HG03066 (cell line): Measurements from ENCODE around the gene ZBED5.
"Not testable (repeated sequence)": the region's sequence is repeated elsewhere in the genome, so short reads cannot be mapped to it uniquely, and the experiment has no call there.

Experiments used
- ATAC-seq: cut with Tn5 transposase; IDR thresholded peaks from one replicate; pipeline ENCODE4 v1.9.1; 2021; ENCODE audit warnings: low read depth; ENCODE audit not compliant: unreplicated experiment

Gene ZBED5

DNA sequence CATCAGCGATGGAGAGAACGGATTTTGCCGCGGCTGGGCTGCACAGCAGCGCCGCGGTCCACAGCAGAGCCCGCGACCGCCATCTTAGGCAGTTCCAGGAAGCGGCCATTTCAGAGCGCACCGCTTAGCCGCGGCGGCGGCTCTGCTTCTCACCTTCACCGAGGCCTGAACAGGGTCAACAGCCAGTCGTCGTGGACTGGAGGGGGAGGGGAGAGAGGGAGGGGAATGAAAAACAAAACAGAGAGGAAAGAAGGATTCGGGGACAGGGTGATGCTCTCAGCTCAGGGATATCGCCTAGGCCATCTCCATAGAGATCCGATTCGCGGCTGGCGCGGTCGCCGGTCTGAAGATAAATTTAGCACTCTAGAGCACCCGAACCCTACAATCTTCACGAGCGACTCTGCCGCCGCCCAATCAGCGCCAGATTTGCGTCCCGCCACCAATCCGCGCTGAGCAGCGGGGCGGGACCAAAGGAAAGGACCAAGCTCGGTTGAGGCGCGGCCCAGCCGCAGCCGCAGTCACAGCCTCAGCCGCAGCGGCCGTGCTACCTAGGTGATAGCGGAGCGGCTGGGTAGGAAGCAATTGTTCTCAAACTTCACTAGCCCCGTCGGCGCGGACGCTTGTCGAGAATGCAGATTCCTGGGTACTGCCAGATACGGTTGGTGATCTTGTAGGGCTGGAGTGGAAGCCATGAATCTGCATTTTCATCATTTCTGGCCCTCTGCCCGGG, at the start of gene ZBED5:
Gene ZBED5 (minus strand): TSS at position 345 of the 730 bp plus-strand sequence. CDS start 3,108 bp downstream, outside the sequence.
- peak; percentile 90 for ATAC-seq

GRCh38 chr11:10906521-10906920, 48.7 kb upstream of the ZBED5 start:
- ATAC-seq = no peak

DNA sequence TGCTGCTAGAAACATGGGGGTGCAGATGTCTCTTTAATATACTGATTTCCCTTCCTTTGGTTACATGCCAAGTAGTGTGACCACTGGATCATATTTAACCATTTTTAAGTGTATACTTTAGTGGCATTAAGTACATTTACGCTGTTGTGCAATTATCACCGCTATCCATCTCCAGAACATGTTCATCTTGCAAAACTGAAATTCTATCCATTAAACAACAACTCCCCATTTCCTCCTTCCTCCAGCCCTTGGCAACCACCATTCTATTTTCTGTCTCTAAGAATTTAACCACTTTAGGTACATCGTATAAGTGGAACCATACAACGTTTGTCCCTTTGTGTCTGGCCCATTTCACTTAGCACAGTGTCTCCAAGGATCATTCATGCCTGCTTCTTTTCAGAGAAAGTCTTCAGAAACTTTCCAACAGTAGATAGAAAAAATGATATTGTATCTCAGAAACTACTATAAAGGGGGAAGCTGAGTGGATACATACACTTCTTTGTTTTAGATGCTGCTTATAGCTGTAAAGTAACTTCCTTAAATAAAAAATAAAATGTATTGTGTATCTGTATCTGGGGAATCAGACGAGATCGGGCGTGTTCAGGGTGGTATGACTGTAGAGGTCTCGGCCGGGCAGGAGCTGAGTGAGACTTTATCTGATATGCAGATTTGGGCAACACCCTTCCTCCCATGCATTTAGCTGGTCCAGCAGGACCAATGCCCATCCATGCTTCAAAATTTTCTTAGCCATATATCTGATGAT, 44.6 kb upstream of the ZBED5 start:
- ATAC-seq = no peak

- no peak for ATAC-seq
Measured at GRCh38 chr11:10900681-10901415, 43.0 kb upstream of the ZBED5 start.

GRCh38 chr11:10899121-10899830, 41.4 kb upstream of the ZBED5 start:
- no peak for ATAC-seq

GRCh38 chr11:10898763-10899025, 40.8 kb upstream of the ZBED5 start:
- no peak for ATAC-seq

- ATAC-seq = no peak
Measured at GRCh38 chr11:10898003-10898762, 40.3 kb upstream of the ZBED5 start.

DNA sequence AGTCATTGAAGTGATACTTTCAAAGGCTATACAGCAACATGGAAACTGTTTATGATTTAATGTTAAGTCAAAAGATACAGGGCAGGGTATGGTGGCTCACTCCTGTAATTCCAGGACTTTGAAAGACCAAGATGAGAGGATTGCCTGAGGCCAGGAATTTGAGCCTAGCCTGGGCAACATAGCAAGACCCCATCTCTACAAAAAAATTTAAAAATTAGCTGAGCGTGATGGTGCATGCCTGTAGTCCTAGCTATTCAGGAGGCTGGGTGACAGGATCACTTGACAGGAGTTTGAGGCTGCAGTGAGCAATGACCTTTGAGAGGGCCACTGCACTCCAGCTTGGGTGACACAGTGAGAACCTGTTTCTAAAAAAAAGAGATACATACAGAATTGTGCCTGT, 39.3 kb upstream of the ZBED5 start:
- ATAC-seq = no peak

DNA sequence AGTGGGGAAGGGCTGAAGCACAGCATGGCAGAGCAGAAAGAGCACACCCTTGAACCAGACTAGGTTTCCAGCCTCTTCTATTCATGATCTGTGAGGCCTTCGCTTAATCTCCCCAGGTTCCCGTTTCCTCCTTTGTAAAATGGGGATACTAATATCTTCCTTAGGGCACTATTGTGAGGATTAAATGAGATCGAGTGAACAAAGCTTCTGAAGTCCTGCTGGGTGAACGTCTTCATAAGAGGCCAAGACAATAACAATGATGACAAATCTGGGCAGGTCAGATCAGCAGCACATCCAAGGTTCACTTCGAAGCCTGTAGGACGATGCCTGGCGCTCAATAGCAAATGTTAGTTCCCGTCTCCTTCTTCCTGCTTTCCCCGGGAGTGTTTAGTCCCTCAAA, 38.6 kb upstream of the ZBED5 start:
- no peak for ATAC-seq

DNA sequence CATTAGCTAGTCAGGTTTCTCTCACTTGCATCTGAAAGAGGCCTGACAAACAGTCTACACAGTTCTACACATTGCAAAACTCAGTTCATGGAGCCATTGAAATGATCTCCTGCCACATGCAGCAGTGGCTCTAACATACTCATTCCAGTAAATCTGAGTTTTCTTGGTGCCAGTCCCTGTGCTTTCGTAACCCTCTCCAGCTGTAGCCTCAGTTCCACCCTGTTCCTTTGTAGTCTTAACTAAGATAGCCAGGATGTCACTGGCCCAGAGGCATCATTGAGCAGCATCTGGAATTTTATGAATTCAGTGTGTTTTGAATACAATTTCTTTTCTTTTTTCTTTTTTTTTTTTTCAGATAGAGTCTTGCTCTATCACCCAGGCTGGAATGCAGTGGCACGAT, 37.4 kb upstream of the ZBED5 start:
- ATAC-seq = no peak

GRCh38 chr11:10894666-10895065, 36.8 kb upstream of the ZBED5 start:
- ATAC-seq = no peak

DNA sequence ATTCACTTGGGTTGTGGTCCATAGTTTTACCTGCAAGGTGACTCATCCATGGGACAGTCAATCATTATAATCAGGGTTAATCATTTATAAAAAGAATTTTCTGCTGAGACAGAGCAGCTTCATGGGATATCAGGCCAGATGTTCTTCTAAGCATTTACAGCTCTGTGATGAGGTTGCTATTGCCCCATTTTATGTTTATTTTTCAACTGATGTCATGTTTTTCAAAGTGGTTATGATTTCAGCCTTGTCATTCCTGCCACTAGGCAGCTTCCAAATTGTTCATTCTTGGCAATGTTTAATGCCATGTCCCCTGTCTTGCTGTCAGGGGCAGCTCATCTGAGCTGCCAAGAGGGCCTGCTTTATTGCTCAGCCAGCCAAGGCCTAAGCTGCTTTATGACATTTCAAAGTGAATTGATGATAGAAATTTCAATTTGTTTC, 35.9 kb upstream of the ZBED5 start:
- ATAC-seq = no peak

- no peak for ATAC-seq
Measured at GRCh38 chr11:10892250-10892649, 34.4 kb upstream of the ZBED5 start.

- ATAC-seq = no peak
Measured at GRCh38 chr11:10891151-10891720, 33.4 kb upstream of the ZBED5 start.

- ATAC-seq = not testable (repeated sequence)
Measured at GRCh38 chr11:10890083-10890482, 32.2 kb upstream of the ZBED5 start.

GRCh38 chr11:10887307-10887706, 29.5 kb upstream of the ZBED5 start:
- ATAC-seq = no peak

- ATAC-seq = no peak
Measured at GRCh38 chr11:10886652-10887250, 28.9 kb upstream of the ZBED5 start.

DNA sequence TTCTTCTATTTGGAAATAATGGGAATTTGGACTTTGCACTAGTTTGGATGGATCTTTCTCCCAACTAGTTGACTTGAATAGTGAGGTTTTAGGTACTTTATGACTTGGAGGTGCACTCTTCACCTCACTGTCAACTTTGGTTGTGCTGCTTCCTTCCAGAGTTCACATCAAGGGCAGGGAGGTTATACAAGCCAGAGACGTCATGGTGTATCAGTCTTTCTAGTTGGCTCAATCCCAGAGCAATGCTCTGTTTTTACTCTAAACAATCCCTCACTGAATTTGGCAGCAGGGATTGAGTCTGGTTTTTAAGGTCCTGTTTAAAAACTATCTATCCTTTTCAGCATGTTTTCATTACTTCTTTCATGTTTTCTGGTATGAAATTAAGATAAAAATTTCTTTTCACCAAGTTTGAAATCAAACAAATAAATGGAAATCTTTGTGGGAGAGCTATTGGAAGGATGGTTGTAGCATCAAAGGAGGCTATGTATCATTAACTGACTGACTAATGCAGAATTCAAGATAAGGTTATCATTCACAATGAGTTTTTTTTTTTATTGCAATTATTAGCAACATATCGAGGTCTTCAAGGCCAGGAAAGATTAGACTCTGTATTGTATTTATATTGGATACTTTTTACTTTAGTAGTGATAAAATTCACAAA, 28.0 kb upstream of the ZBED5 start:
- no peak for ATAC-seq

GRCh38 chr11:10884292-10884691, 26.4 kb upstream of the ZBED5 start:
- ATAC-seq = not testable (repeated sequence)
